GM19043 (cell line): Measurements from ENCODE around the gene LGR4.
"Not testable (repeated sequence)": the region's sequence is repeated elsewhere in the genome, so short reads cannot be mapped to it uniquely, and the experiment has no call there.

Source experiments
- ATAC-seq: cut with Tn5 transposase; IDR thresholded peaks from one replicate; pipeline ENCODE4 v1.9.1; 2021; ENCODE audit warnings: low read depth; ENCODE audit not compliant: unreplicated experiment

The LGR4 gene, protein sequence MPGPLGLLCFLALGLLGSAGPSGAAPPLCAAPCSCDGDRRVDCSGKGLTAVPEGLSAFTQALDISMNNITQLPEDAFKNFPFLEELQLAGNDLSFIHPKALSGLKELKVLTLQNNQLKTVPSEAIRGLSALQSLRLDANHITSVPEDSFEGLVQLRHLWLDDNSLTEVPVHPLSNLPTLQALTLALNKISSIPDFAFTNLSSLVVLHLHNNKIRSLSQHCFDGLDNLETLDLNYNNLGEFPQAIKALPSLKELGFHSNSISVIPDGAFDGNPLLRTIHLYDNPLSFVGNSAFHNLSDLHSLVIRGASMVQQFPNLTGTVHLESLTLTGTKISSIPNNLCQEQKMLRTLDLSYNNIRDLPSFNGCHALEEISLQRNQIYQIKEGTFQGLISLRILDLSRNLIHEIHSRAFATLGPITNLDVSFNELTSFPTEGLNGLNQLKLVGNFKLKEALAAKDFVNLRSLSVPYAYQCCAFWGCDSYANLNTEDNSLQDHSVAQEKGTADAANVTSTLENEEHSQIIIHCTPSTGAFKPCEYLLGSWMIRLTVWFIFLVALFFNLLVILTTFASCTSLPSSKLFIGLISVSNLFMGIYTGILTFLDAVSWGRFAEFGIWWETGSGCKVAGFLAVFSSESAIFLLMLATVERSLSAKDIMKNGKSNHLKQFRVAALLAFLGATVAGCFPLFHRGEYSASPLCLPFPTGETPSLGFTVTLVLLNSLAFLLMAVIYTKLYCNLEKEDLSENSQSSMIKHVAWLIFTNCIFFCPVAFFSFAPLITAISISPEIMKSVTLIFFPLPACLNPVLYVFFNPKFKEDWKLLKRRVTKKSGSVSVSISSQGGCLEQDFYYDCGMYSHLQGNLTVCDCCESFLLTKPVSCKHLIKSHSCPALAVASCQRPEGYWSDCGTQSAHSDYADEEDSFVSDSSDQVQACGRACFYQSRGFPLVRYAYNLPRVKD

DNA sequence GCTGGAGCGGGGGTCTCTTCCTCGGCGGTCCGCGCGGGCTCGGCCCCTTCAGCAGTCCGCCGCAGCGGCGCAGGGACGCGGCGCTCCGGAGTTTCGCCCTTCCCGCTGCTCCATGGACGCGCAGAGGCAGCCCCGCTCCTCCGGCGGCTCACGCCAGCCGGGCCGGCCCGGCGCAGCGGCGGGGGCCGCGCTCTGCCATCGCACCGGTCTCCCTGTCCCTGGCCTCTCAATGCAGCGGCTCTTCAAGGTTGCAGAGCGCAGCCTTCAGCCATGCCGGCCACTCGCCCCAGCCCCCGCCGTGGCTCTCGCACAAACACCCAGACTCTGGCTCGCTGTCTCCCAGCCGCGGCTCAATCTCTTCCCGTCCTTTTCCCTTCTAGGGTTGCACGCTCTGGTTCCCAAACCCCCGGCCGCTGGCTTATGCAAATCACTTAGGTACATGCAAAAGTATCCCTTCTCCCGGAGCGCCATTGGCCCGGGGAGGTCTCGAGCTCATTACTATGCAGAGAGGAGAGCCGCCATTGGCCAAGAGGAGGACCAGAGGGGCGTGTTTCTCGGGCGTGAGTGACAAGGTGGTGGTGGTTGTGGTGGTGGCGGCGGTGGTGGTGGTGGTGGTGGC, at the start of gene LGR4:
TSS of gene LGR4 (minus strand) at position 393 of the 619 bp plus-strand sequence. CDS start 488 bp downstream, outside the sequence.
- ATAC-seq, result peak; percentile 67

DNA sequence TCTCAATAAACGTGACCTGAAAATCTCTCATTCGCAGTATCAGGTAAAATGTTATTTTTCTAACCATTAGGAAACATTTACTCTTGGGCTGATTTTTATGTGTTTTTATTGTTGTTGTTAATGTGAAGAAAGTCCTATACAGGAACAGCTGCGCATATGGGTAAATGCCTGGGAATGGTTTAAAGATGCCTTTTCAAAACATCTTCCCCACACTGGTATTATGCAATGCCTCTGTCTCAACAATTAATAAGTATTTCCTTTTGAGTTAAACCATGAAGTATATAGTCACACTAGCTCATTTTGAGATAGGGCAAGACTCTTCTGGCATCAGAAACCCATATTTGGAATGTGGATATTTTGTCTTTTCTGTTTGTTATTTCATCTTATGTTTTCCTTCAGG, 47.6 kb upstream of the LGR4 start:
- ATAC-seq, result no peak

DNA sequence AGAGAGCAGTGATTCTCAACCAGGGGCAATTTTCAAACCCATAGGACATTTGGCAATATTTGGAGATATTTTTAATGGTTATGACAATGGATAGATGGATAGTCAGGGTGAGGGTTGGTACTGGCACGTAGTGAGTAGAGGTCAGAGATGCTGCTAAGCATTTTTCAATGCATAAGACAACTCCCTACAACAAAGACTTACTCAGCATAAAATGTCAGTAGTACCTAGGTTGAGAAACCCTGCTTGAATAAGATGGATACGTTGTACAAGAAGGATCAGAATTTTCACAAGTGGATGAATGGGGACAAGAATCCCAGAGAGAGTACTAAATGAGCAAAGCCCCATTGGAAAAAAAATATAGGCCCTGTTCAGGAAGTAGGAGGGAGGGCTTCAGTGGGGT, 45.9 kb upstream of the LGR4 start:
- no peak for ATAC-seq

DNA sequence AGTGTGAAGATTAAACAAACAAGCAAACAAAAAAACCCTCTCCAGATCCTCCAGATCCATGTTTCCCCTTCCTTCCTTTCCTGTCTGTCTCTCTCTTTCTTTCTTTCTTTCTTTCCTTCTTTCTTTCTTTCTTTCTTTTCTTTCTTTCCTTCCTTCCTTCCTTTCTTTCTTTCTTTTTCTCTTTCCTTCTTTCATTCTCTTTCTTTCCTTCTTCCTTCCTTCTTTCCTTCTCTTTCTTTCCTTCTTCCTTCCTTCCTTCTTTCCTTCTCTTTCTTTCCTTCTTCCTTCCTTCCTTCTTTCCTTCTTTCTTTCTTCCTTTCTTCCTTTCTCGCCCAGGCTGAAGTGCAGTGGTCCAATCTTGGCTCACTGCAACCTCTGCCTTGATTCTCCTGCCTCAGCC, 44.9 kb upstream of the LGR4 start:
- not testable (repeated sequence) for ATAC-seq

DNA sequence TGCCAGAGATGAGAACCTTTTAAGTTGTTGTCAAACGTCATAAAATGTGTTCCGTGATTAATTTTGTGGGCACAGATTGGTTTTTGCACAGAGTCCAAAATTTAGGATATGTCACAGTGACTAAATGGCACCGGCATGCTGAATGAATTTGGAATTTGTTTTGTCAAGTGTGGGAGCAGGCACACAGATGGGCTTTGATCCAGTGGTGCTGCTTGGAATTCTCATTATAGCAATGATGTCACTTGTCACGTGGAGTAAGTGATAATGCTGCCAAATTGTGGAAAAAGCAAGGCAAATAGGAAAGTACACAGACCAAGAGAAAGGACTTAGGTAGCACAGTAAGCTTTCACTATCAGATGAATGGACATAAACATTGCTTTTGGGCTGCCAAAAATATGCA, 42.0 kb upstream of the LGR4 start:
- no peak for ATAC-seq

DNA sequence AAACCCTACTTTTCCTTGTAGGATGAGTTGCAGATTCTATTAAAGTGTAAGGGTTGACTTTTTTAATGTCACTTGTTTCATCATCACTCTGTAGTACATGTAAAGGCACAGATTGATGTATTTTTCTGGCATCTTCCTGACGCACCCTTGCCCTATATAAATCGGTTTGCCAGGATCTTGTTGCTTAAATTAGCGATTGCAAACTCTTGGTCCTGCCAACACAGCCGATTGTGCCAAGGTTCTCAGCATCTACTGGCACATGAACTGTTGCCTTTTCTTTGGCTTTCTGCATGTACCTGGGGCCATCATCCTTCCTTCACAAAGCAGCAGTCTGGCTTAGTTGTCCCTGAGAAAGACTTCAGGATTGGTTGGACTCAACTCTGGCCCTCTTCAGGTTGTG, 41.5 kb upstream of the LGR4 start:
- ATAC-seq, result no peak

DNA sequence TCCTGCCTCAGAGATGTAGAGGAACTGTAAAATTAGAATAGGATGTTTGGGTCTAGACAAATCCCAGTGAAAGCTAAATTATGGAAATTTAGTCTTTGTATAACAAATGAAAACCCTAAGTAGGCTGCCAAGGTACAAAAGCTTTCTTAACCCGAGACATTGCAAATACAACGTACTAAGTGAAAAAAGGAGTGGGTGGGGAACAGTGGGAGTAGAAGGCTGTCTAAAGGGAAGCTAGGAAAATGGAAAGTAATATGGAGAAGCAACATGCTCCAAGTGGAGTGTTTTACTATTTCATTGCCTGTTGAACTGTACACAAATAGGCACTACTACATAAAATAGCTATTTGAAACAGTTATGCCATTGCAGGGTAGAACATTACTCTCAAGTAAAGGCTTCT, 40.8 kb upstream of the LGR4 start:
- ATAC-seq, result no peak

DNA sequence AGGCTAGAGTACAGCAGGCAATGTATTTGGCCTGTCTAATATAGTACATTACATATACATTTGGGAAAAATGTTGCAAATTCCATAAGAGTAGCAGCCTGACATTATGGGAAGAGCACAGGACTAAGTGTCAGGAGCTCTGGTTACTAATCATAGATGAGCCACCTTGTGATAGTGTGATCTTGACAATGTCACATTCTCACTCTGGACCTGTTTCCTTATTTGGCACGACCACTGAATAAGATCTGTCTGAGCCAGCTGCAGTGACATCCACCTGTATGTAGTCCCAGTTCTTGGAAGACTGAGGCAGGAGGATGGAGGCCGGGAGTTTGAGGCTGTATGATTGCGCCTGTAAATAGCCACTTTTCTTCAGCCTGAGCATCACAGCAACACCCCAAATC, 39.6 kb upstream of the LGR4 start:
- no peak for ATAC-seq

DNA sequence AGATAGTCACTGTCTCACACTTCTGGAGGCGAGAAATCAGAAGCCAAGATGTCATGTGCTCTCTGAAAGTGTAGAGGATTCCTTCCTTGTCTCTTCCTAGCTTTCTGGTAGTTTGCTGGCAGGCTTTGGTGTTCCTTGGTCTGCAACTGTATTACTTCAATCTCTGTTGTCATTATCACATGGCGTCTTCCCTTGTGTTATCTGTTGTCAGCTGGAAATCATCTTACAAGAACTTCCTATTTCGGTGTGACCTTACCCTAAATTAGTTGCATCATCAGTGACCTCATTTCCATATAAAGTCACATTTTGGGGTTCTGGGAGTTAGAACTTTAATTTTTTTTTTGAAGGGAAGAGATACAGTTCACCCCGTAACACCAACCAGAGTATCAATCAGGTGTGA, 37.3 kb upstream of the LGR4 start:
- no peak for ATAC-seq

DNA sequence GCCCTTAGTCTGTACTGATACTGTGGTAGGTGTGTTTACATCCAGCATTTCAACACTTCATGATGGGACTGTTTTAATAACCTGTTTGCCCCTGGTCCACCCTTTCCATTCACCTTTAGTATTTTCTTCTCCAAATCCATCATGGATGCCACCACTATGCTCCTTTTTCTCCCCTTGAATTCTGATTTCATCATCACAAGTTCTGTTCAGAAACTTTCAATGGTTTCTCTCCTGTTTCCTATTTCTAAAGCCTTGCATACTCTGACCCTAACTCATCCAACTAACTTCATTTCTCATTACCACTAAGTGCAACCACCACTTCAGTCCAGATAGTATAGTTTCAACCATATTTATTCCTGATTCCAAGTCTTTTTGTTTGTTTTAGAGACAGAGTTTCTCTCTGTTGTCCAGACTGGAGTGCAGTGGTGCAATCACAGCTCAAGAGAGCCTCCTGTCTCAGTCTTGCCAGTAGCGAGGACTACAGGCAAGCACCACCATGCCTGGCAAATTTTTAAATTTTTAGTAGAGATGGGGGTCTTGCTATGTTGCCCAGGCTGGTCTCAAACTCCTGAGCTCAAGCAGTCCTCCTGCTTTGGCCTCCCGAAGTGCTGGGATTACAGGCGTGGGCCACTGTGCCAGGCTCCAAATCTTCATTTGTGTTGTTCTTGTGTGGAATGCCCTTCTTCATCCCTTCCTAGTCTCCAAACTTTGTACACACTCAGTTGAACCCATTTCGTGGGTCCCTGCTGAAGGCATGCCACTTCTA, 35.1 kb upstream of the LGR4 start:
- ATAC-seq, result no peak

DNA sequence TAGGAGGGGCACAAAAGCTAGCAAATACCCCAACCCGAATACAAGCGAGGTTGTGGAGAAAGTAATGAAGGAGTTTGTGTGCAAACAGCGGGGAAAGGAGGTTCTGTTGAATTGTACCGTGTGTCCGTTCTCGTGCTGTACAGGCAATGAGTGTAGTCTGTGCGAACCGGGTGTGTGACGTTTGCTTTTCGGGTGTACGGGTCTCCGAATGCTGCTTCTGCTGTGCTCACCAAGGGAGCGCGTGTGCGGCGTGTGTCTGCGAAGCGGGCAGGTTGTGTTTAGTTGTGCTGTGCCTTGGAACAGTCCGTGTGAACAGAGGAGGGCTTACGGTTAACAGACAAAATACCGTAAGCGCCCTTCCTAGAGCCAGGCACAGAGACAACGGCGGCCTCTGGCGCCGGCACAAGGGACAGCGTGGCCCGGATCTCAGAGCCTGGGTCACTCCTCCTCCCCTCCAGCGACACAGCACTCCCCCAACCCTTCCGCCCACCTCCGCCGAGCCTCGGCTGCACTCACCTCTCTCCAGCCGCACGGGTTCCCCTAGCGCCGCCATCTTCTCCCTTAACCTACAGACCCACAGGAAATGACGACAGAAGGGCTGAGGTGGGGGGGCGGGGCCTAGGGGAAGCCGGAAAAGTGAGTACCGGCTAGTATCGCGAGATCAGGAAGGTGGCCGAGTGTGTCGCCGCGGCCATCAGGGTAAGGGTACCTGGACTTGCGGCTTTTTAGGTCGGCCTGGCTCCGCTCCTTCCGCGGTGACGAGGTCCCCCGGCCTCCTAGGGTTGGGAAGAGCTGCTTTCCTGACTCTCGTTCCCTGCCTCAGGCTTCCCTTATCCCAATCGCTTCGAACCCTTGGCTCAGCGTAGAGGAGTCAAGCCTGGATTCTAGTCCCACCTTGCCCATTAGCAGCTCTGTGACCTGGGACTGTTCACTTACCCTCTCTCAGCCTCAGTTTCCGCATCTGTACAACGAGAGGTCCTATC, 33.9 kb upstream of the LGR4 start, which contains the start of gene LIN7C:
TSS of gene LIN7C (minus strand) at position 570 of the 983 bp plus-strand sequence. CDS start at position 553, 17 bp downstream.
- ATAC-seq, result peak; percentile 94

DNA sequence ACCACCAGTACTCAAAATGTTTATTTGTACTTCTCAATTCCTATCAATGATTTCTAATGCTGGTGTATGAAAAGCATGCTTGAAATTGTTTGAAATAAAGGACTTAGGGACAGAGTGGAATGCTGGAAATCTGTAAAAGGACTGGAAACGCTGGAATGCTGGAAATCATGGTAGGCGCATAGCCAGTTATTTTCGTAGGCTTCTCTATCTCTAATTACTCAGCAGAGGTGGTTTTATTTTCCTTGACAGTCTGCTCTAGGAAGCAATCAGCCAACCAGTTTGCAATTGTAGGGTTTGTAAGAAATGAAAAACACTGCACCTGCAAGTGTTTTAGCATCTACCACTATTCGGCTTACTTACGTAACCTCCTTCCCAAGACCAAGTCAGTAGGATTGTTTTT, 33.2 kb upstream of the LGR4 start:
- ATAC-seq, result no peak

DNA sequence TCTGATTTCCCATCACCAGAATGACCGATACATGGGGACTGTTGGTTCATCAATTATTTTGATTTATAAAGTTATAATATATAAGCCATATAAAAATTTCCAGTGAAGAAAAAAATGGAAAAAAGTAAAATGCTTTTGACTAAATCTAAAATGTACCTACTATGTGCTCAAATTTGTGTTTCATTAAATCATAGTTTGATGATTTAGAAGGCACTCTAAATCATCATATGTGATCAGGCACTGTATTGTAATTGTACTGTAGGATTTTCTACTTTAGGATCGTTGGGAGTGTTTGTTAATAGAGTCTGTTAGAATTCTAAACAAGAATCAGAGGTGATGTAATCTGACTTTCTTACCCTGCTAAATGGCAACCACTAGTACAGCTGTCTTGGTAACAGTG, 31.6 kb upstream of the LGR4 start:
- no peak for ATAC-seq

DNA sequence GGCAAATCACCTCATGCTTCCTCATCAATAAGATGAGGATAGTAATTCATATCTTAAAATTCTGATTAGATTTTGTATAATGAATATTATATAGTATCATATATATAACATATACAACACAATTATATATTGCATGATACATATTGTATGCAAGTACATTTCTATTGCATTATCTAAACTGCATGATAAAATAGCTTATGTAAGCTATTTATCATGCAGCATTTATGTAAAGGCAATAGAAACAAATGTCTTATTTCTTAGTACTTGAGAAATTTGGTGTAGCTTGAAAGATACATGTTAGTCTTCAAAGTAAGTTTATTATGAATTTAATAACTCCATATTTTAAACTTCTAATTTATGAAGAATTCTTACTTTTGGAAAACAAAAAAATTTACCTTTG, 28.5 kb upstream of the LGR4 start:
- ATAC-seq, result no peak

DNA sequence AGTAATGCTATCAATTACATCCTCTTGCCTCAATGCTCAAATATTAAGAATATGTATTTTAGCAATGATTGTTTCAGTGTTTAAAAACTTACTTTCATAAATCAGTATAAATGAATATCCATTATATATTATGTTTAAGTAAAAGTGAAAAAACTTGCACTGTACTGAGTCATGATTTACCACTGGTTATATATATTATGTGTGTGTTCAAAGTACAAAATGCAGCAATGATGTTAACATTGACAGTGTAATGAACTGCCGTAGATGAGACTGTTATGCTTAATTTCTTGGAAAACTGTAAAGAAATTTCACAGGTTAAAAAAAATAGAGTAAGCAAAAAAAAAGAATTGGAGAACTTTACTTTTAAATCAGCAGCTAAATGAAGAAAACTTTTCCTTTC, 25.3 kb upstream of the LGR4 start:
- no peak for ATAC-seq

DNA sequence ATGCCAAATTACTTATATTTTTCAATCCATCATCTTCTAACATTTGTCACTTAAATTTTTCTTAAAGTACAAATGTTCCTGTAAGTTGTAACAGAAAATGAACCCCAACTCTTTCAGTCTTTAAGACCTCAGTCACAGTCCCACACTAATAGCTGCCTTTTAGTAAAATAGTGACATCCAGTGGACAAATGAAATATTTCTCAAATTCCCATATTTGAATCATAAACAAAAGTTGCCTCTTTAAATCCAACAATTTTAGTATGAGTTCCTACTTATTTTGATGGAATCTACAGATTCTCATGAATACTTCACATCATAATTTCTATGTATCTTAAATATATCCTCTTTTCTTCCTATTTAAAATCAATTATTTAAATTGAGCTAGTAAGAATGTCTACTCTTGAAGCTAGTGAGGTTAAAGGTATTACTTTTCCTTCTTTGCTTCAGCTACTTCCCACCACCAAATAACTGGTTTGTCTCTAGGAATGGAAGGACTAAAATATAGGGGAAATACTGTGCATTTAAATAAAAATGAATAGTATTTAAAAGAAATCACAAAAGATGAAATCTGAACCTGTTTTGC, 24.8 kb upstream of the LGR4 start:
- peak; percentile 67 for ATAC-seq

DNA sequence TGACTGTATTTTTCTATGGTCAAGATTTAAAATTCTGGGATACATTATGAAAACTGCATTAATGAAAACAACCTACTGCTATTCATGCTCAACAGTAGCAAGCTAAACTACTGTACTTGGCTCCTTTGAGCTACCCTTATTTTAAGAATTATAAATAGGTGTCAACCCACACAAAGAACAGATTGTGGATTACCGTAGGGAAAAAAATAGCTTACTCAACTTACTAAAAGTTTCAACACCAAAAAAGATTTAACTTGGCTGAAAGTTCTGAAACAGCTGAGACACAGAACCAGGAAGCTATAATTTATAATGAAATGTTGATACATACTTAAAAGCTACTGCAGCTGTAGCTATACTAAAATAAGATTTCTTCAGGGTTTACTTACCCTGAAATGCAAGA, 23.9 kb upstream of the LGR4 start:
- no peak for ATAC-seq

DNA sequence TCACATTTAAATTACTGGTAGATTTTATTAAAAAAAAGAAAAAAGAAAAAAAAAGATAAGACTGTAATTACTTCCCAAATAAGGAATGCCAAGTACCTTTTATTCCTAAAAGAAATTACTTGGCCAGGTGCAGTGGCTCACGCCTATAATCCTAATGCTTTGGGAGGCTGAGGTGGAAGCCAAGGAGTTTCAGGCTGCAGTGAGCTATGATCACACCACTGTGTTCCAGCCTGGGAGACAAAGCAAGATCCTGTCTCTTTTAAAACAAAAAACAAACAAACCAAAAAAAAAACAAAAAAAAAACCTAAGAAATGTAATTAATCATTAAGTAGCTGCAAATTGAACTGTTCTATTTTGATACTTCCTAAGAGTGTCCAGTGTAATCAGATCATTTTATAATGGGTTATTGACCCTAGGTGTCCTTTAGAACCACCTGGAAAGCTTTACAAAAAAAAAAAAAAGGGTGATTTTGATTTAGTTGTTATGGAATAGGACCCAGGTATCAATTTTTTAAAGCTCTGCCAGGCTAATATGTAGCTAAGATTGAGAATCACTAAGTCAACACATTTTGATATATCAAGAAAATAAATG, 23.2 kb upstream of the LGR4 start:
- ATAC-seq, result no peak
